Choroid plexus epithelial cell (primary cell): Measurements from ENCODE around the gene TBX18.

Source experiments
- DNase-seq: peaks from one replicate; pipeline ENCODE4 v3.0.0-alpha.2; 2010; ENCODE audit warnings: low read depth
- H3K4me3 ChIP-seq: 2 replicates; pipeline ENCODE4 v1.5.1; 2011; ENCODE audit warnings: low read depth, mild to moderate bottlenecking, control low read depth, low read length, moderate library complexity
- TF ChIP-seq, protein P1 (sequence below): conservative IDR thresholded peaks from 2 replicates; pipeline ENCODE4 v1.5.1; 2011; ENCODE audit warnings: low read depth, mild to moderate bottlenecking, control low read depth, inconsistent platforms, low read length, moderate library complexity

TBX18 gene

DNA sequence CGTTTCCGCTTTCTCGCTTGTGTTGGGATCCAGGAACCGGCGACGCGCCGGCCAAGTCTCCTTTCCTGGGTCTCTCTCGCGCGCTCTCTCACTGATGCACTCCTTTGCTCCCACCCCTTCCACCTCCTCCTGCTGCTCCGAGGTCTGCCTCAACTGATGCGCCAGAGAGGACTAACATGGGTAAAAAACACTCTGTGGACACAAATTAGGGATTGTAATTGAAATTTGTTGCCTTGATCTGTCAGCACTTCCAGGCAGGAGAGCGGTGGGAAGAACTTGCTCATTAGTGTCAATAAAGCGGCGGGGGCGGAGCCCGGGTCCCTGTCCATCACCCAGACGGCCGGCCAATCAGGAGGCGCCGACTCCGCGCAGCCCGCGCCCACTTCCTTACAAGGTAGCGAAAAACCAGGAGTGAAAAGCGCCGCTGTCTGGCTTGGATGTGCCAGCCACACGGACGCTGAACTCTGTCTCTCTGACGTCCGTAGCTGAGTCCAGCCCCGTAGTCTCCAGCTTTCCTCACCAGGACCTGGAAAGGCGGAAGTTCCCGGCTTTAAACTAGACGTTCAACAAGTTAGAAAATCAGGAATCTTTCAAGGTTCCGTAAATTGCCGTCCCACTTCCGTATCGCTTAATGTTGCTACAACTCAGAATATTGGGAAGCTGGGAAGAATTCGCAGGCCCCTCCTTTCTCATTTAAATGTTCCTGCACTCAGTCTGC is at the start of gene TBX18:
TSS of gene TBX18 (minus strand) at position 267 of the 718 bp plus-strand sequence. CDS start 417 bp downstream, outside the sequence.
- TF ChIP-seq, protein P1, sequence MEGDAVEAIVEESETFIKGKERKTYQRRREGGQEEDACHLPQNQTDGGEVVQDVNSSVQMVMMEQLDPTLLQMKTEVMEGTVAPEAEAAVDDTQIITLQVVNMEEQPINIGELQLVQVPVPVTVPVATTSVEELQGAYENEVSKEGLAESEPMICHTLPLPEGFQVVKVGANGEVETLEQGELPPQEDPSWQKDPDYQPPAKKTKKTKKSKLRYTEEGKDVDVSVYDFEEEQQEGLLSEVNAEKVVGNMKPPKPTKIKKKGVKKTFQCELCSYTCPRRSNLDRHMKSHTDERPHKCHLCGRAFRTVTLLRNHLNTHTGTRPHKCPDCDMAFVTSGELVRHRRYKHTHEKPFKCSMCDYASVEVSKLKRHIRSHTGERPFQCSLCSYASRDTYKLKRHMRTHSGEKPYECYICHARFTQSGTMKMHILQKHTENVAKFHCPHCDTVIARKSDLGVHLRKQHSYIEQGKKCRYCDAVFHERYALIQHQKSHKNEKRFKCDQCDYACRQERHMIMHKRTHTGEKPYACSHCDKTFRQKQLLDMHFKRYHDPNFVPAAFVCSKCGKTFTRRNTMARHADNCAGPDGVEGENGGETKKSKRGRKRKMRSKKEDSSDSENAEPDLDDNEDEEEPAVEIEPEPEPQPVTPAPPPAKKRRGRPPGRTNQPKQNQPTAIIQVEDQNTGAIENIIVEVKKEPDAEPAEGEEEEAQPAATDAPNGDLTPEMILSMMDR: peak; percentile 14
- DNase-seq: peak; percentile 100
- peak within 1 kb of the TSS; percentile 87 for H3K4me3 ChIP-seq

DNA sequence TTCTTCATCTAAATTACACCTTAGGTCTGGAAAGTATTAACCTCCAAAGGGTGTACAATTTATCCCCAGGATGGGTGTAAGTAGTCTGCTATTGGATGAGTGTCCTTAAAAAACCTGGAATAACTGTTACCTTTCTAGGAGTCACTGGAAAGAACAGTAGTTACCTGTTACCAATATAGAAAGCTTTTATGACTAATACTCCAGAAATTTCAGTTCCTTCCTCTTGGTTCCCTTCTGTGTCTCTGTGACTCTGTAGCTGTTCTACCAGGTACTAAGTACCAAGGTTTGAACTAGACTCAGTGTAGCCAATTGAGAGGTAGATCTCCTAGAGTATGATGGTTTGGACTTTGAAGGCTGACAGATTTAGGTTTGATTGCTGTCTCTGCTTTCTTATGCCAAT is 47.0 kb upstream of the TBX18 start:
- no peak overlapping the region for H3K4me3 ChIP-seq
- DNase-seq: no peak
- TF ChIP-seq, protein P1: no peak

DNA sequence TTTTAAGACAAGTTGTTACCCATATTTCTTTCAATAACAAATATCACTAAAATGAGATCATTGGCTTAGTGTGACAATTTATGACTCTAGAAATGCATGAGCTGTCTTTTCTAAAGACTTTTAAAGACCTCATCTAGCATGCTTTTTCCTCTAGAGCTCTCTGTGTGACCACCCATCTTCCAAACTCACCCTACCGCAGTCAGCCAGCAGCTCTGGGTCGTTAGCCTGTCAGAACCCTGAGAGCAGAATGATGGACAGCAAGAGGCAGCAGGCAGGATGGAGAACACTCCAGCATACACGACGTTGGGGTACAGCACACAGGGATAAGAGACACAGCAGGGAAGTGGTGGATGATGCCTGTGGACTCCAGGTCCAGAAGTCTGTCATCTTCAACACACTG is 45.1 kb upstream of the TBX18 start:
- TF ChIP-seq, protein P1: no peak
- no peak overlapping the region for H3K4me3 ChIP-seq
- DNase-seq: no peak

DNA sequence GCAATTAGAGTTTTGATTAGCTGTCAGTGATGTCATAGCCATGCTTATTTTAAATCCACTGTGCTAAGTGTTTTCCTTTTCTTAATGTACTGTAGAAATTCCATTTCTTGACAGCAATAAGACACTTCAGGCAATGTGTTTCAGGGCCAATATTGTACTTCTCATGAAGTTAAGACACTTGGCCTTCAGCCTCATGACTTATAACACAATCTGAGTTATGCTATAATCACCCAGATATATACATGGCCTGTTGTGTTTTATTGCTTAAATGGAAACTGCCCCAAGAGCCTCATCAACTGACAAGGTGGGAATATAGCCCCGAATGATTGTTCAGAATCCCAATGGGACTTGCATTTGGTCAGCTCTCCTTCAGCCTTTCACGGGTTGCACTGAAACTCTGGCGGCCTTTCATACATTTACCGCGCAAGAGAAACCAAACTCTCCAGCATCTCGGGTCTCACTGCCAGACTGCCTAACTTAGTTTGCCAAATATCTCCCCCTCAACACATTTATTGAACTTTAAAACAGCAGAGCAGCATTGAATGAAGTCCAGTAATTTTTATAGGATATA is 44.2 kb upstream of the TBX18 start:
- no peak for DNase-seq
- TF ChIP-seq, protein P1: no peak
- H3K4me3 ChIP-seq: no peak overlapping the region

DNA sequence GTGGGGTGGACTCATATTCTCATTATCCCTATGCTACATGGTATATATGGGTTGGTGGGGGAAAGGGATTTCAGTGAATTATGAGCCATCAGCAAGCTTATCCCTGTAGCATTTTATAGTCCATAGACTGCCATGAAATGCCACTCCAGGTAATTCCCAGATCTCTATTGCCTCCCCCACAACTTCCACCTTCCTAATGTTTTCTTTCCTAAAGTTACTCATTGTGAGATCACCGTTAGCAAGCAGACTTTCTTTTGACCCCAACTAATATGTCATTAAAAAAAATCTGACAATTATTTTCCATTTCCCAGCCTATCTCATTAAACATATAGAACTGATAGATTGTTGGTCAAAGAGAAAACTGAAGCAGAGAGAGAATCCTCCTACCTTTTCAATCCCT is 40.7 kb upstream of the TBX18 start:
- TF ChIP-seq, protein P1: no peak
- no peak for DNase-seq
- no peak overlapping the region for H3K4me3 ChIP-seq

DNA sequence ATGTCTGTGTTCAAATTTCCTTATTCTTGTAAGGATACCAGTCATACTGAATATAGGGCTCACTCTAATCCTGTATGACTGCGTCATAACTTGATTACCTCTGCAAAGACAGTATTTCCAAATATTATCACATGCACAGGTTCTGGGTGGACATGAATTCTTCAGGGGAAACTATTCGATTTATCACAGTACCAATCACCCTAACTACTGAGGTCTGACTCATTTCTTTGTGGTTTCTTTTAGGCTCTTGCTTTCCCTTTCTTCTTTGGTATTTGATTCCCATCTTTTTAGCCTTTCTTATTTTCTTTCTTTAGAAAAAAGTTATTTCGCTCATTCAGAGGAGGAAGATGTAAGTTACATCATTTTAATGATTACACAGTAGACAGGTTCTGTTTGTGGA is 40.3 kb upstream of the TBX18 start:
- H3K4me3 ChIP-seq: no peak overlapping the region
- TF ChIP-seq, protein P1: no peak
- DNase-seq: peak; percentile 67

DNA sequence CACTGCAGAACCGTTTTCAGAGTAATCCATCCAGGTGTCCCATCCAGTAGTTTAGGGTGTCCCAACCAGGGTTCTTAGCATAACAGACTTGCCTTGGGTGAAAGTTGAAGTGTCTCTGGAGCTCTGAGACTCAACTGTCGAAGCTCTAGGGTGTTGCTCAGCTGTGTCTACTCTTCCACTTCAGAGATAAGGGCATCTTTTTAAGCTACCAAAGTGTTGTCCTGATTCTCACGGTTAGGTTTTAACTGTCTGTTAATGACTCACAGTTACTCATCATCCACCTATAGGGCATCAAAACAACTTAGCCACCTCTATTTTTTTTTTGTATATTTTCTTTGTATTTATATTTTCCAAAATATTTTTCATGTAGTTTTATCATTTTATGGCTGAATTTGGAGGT is 36.9 kb upstream of the TBX18 start:
- DNase-seq: peak; percentile 15
- TF ChIP-seq, protein P1: no peak
- H3K4me3 ChIP-seq: no peak overlapping the region
